ENCODE measurements around the gene GDF11.

DNA sequence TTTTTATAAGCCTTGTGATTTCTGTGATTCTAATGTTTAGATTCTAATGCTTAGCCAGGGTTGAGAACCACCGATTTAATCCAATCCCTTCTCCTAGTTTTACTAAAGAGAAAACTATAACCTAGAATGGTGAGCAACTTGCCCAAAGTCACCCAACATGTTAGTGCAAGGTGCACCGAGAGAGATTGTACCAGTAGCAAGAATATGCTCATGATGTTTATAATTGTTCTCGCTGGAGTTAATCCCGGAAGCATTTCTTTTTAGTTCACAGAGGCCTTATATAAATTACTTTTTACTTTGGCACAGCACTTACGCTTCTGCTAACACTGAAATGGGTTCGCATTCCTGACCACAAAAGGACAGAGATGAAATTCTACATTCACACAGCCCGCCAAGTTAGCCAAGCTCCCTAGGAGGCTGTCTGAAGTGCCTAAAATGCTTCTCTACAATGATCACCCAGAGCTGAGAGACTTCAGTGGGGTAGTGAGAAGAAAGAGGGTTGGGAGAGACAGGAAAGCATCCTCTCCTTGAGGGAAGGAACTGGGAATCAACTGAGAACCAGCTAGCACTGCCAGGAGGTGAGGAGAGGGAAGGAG, 27.7 kb upstream of the GDF11 start:
- no peak for TF ChIP-seq CTCF (tag by site-specific recombination; IDR thresholded peaks at IDR 0.05)
- no peak for TF ChIP-seq EGR2 (tag by site-specific recombination; IDR thresholded peaks at IDR 0.05; ENCODE audit: low read depth)
- no peak for TF ChIP-seq ZNF549 (tag by site-specific recombination; IDR thresholded peaks at IDR 0.05)
- TF ChIP-seq AEBP2 (tag by site-specific recombination; IDR thresholded peaks at IDR 0.05; ENCODE audit: borderline replicate concordance) = no peak
- TF ChIP-seq, protein P1, sequence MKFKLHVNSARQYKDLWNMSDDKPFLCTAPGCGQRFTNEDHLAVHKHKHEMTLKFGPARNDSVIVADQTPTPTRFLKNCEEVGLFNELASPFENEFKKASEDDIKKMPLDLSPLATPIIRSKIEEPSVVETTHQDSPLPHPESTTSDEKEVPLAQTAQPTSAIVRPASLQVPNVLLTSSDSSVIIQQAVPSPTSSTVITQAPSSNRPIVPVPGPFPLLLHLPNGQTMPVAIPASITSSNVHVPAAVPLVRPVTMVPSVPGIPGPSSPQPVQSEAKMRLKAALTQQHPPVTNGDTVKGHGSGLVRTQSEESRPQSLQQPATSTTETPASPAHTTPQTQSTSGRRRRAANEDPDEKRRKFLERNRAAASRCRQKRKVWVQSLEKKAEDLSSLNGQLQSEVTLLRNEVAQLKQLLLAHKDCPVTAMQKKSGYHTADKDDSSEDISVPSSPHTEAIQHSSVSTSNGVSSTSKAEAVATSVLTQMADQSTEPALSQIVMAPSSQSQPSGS (tag by site-specific recombination; IDR thresholded peaks at IDR 0.05; ENCODE audit: low read depth) = no peak
- no peak for TF ChIP-seq FEZF1 (tag by site-specific recombination; IDR thresholded peaks at IDR 0.05)
- no peak for TF ChIP-seq TRIM28 (IDR thresholded peaks at IDR 0.05; ENCODE audit: borderline replicate concordance, low read length)
- TF ChIP-seq ZNF792 (tag by site-specific recombination; IDR thresholded peaks at IDR 0.05) = no peak
- TF ChIP-seq KLF16 (tag by site-specific recombination; IDR thresholded peaks at IDR 0.05) = no peak
- TF ChIP-seq, protein P2, sequence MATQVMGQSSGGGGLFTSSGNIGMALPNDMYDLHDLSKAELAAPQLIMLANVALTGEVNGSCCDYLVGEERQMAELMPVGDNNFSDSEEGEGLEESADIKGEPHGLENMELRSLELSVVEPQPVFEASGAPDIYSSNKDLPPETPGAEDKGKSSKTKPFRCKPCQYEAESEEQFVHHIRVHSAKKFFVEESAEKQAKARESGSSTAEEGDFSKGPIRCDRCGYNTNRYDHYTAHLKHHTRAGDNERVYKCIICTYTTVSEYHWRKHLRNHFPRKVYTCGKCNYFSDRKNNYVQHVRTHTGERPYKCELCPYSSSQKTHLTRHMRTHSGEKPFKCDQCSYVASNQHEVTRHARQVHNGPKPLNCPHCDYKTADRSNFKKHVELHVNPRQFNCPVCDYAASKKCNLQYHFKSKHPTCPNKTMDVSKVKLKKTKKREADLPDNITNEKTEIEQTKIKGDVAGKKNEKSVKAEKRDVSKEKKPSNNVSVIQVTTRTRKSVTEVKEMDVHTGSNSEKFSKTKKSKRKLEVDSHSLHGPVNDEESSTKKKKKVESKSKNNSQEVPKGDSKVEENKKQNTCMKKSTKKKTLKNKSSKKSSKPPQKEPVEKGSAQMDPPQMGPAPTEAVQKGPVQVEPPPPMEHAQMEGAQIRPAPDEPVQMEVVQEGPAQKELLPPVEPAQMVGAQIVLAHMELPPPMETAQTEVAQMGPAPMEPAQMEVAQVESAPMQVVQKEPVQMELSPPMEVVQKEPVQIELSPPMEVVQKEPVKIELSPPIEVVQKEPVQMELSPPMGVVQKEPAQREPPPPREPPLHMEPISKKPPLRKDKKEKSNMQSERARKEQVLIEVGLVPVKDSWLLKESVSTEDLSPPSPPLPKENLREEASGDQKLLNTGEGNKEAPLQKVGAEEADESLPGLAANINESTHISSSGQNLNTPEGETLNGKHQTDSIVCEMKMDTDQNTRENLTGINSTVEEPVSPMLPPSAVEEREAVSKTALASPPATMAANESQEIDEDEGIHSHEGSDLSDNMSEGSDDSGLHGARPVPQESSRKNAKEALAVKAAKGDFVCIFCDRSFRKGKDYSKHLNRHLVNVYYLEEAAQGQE (tag by site-specific recombination; IDR thresholded peaks at IDR 0.05) = no peak
- no peak for TF ChIP-seq ZNF138 (tag by site-specific recombination; IDR thresholded peaks at IDR 0.05; ENCODE audit: borderline replicate concordance)
- TF ChIP-seq ZNF776 (tag by site-specific recombination; IDR thresholded peaks at IDR 0.05; ENCODE audit: borderline replicate concordance) = no peak
